HEK293T (cell line): ENCODE data around the gene YTHDF1.

Experiments used
- CTCF ChIA-PET: fragments of 350-600 bp; formaldehyde crosslinking; extraction: SDS; loops from one replicate; lab custom pipeline; 2021; ENCODE audit warnings: antibody characterized with exemption, inconsistent platforms; lab: Yijun Ruan, JAX
- POLR2A ChIA-PET: fragments of 350-600 bp; formaldehyde crosslinking; extraction: SDS; loops from one replicate; lab custom pipeline; 2020; ENCODE audit warnings: antibody characterized with exemption, inconsistent platforms; lab: Yijun Ruan, JAX
- DNase-seq: peaks from one replicate; pipeline ENCODE4 v3.0.0; 2012; ENCODE audit warnings: mixed read lengths; ENCODE audit errors: extremely low spot score
- ARNT ChIP-seq: fragments of 450-650 bp; IDR thresholded peaks from 2 replicates; pipeline ENCODE4 v1.6.1; 2017; ENCODE audit warnings: mild to moderate bottlenecking
- BHLHE40 ChIP-seq: fragments of 450-650 bp; IDR thresholded peaks from 2 replicates; pipeline ENCODE4 v1.6.1; 2016; ENCODE audit warnings: mild to moderate bottlenecking, moderate library complexity, borderline replicate concordance
- CTBP1 ChIP-seq: fragments of 450-650 bp; IDR thresholded peaks from 2 replicates; pipeline ENCODE4 v1.6.1; 2016; ENCODE audit warnings: borderline replicate concordance
- ELF4 ChIP-seq: fragments of 450-650 bp; IDR thresholded peaks from 2 replicates; pipeline ENCODE4 v1.6.1; 2017; ENCODE audit warnings: antibody characterized with exemption
- FOXA1 ChIP-seq: fragments of 450-650 bp; IDR thresholded peaks from 2 replicates; pipeline ENCODE4 v1.6.1; 2016; ENCODE audit warnings: mild to moderate bottlenecking
- FOXK2 ChIP-seq: fragments of 450-650 bp; IDR thresholded peaks from 2 replicates; pipeline ENCODE4 v1.6.1; 2016; ENCODE audit warnings: mild to moderate bottlenecking
- FOXM1 ChIP-seq: fragments of 450-650 bp; IDR thresholded peaks from 2 replicates; pipeline ENCODE4 v1.6.1; 2017; ENCODE audit warnings: mild to moderate bottlenecking, borderline replicate concordance
- HDGF ChIP-seq: fragments of 450-650 bp; IDR thresholded peaks from 2 replicates; pipeline ENCODE4 v1.6.1; 2017; ENCODE audit warnings: antibody characterized with exemption, borderline replicate concordance
- L3MBTL2 ChIP-seq: fragments of 450-650 bp; conservative IDR thresholded peaks from 2 replicates; pipeline ENCODE4 v1.6.1; 2016; ENCODE audit warnings: mild to moderate bottlenecking
- LEF1 ChIP-seq: fragments of 450-650 bp; IDR thresholded peaks from 2 replicates; pipeline ENCODE4 v1.6.1; 2017; ENCODE audit warnings: mild to moderate bottlenecking, borderline replicate concordance
- NFRKB ChIP-seq: fragments of 450-650 bp; IDR thresholded peaks from 2 replicates; pipeline ENCODE4 v1.6.1; 2016; ENCODE audit warnings: mild to moderate bottlenecking, moderate library complexity
- SP1 ChIP-seq: fragments of 450-650 bp; IDR thresholded peaks from 2 replicates; pipeline ENCODE4 v1.6.1; 2017
- SUZ12 ChIP-seq: fragments of 450-650 bp; IDR thresholded peaks from 2 replicates; pipeline ENCODE4 v1.6.1; 2016; ENCODE audit warnings: mild to moderate bottlenecking
- TARDBP ChIP-seq: fragments of 450-650 bp; IDR thresholded peaks from 2 replicates; pipeline ENCODE4 v1.6.1; 2016
- ZNF384 ChIP-seq: fragments of 450-650 bp; IDR thresholded peaks from 2 replicates; pipeline ENCODE4 v1.6.1; 2016
- TF ChIP-seq, protein P1 (sequence below): fragments of 450-650 bp; IDR thresholded peaks from 2 replicates; pipeline ENCODE4 v1.6.1; 2016

Gene YTHDF1

DNA sequence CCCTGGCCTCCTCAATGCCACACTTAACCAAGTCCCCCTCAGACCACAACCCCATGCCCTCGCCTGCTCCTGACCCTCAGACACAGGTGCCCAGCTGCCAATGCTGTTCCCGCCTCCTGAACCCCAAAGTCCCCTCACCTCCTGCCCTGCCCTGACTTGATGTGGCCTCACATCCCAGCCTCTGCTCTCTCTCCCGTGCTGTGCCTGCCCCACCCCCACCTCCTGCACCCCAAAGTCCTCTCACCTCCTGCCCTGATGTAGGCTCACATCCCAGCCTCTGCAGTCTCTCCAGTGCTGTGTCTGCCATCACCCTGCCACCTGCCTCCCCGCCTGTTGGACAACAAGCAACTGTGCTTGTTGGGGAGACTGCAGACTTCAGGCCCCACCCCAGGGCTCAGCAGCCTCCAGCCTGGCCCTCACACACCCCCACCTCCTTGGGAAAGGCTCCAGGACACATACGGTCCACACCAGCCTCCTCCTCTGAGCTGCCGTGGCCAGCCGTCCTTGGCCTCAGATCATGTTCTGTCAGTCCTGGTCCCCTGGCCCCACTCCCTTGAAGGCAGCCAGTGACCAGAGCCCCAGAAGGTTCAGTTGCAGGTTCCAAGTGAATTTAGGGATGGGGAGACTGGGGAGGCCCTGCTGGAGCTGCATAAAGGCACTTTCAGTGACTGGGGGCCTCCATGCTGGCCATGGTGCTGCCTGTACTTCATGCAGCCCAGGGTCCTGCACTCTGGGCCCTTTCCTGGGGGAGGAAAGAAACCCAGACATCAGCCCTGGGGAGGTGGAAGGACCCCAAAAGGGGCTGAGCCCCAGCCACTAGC lies 28.4 kb downstream of the YTHDF1 start:
- CTCF ChIA-PET = no interaction called here
- no peak for DNase-seq
- no peak for TF ChIP-seq SP1
- TF ChIP-seq TARDBP = no peak
- TF ChIP-seq HDGF = no peak
- TF ChIP-seq NFRKB = no peak
- TF ChIP-seq ARNT = no peak
- no peak for TF ChIP-seq FOXA1
- no peak for TF ChIP-seq ZNF384
- TF ChIP-seq ELF4 = no peak
- TF ChIP-seq LEF1 = no peak
- TF ChIP-seq, protein P1, sequence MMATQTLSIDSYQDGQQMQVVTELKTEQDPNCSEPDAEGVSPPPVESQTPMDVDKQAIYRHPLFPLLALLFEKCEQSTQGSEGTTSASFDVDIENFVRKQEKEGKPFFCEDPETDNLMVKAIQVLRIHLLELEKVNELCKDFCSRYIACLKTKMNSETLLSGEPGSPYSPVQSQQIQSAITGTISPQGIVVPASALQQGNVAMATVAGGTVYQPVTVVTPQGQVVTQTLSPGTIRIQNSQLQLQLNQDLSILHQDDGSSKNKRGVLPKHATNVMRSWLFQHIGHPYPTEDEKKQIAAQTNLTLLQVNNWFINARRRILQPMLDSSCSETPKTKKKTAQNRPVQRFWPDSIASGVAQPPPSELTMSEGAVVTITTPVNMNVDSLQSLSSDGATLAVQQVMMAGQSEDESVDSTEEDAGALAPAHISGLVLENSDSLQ = no peak
- no peak for TF ChIP-seq FOXK2
- POLR2A ChIA-PET = no interaction called here

DNA sequence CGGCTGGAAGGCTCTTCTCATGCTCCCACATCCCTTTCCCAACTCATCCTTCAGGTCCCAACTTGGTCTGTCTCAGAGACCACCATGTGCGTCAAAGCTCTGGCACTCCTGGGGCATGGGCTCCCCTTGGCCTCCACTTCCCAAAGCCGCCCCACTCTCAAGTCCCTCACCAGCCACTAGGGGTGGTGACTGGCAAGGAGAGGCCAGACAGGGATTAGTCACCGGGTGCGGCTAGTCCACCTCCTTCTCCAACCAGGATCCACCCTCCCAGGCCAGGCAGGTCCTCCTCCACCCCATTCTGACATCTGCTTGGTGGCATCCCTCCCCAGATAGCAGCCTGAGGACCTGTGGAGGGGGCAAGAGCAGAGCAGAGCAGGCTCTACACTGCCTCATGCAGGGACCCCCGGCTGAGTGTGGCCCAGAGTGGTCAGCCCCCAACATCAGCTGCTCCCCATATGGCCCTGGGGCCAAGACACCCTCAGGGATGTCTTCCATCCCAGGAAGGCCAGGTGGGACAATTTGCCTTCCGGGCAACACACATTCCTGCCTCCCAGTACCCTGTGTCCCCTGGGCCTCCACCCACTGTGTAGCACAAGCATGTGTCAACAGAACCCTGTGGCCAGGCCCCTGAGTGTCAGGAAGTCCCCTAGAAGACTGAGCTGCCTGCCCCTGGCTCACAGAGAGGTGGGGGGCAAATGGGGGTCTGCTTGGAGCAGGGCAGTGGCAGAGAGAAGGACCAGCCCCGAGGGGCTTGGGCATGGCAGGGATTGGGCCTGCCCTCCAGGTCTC lies 29.2 kb downstream of the YTHDF1 start:
- CTCF ChIA-PET = no interaction called here
- TF ChIP-seq TARDBP (no peak), BHLHE40 (no peak), FOXM1 (no peak), HDGF (no peak), FOXA1 (no peak), NFRKB (no peak), L3MBTL2 (no peak), ELF4 (no peak), SUZ12 (no peak), FOXK2 (no peak), CTBP1 (no peak)
- TF ChIP-seq, protein P1 = no peak
- DNase-seq = no peak
- POLR2A ChIA-PET = no interaction called here

DNA sequence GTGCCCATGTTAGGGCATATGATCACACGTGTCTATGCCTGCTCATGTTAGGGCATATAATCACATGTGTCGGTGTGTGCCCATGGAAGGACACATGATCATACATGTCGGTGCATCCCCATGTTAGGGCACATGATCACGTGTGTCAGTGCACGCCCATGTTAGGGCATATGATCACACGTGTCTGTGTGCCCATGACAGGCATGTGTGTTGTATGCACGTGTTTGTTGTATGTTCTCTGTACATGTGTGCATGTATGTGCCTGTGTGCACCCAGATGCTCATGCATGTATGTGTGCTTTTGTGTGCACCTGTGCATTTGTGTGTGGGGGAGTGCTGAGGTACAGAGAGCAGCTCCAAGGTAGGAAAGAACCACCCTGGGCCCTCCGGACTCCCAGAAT lies 29.8 kb downstream of the YTHDF1 start:
- CTCF ChIA-PET = no interaction called here
- POLR2A ChIA-PET = no interaction called here
- TF ChIP-seq SP1 (no peak), ELF4 (no peak), L3MBTL2 (no peak), HDGF (no peak), ARNT (no peak), BHLHE40 (no peak), CTBP1 (no peak), FOXK2 (no peak), FOXA1 (no peak), TARDBP (no peak), NFRKB (no peak), SUZ12 (no peak), ZNF384 (no peak), LEF1 (no peak), FOXM1 (no peak)
- TF ChIP-seq, protein P1 = no peak
- DNase-seq = no peak

DNA sequence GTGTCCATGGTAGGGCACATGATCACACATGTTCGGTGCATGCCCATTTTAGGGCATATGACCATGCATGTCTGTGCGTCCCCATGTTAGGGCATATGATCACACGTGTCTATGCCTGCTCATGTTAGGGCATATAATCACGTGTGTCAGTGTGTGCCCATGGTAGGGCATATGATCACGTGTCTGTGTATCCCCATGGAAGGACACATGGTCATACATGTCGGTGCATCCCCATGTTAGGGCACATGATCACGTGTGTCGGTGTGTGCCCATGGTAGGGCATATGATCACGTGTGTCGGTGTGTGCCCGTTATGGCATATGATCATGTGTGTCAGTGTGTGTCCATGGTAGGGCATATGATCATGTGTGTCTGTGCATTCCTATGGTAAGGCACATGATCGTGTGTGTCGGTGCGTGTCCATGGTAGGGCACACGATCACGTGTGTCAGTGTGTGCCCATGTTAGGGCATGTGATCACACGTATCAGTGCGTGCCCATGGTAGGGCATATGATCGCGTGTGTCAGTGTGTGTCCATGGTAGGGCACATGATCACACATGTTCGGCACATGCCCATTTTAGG lies 30.6 kb downstream of the YTHDF1 start:
- DNase-seq = no peak
- TF ChIP-seq SP1 (no peak), LEF1 (no peak), TARDBP (no peak), CTBP1 (no peak), FOXM1 (no peak), HDGF (no peak), L3MBTL2 (no peak), BHLHE40 (no peak), SUZ12 (no peak), ARNT (no peak), FOXA1 (no peak), NFRKB (no peak), ZNF384 (no peak), FOXK2 (no peak), ELF4 (no peak)
- TF ChIP-seq, protein P1 = no peak
- ChIA-PET POLR2A (no interaction called here), CTCF (no interaction called here)
